Activated T-cell treated with anti-CD3 and anti-CD28 coated beads, Interleukin-2, amount 50 U/mL, for 72 hours (primary cell): Measurements from ENCODE around the gene C10orf143. TPM values are rescaled to one million over a fixed set of nuclear protein-coding genes. Genes with fewer than 3 reads are reported as not detected.

ENCODE experiments used
- ATAC-seq, 2 donors: fragments of 150-1000 bp; cut with Tn5 transposase; replicated peaks in 1 of 2; 2 replicates each; pipeline ENCODE4 v1.10.0; 2021; ENCODE audit warnings: moderate library complexity in 2 of 2, mild to moderate bottlenecking in 1 of 2
- DNase-seq, 2 donors: peaks; one replicate each; pipeline ENCODE4 v3.0.0; 2021 to 2022; ENCODE audit warnings: mixed read lengths in 1 of 2
- H3K27ac Mint-ChIP-seq: one replicate; pipeline ENCODE4 v1.8.0; 2022; ENCODE audit warnings: mild to moderate bottlenecking, moderate library complexity, mixed read lengths
- H3K27me3 Mint-ChIP-seq: one replicate; pipeline ENCODE4 v1.8.0; 2022; ENCODE audit warnings: low read depth, mixed read lengths
- H3K36me3 Mint-ChIP-seq, 2 donors: one replicate each; pipeline ENCODE4 v1.8.0; 2022; ENCODE audit warnings: mixed read lengths in 2 of 2, mild to moderate bottlenecking in 1 of 2; ENCODE audit not compliant: insufficient read depth in 2 of 2
- H3K4me1 Mint-ChIP-seq: one replicate; pipeline ENCODE4 v1.8.0; 2022; ENCODE audit warnings: low read depth, mixed read lengths
- H3K4me3 Mint-ChIP-seq, 2 donors: one replicate each; pipeline ENCODE4 v1.8.0; 2022; ENCODE audit warnings: mild to moderate bottlenecking in 2 of 2, mixed read lengths in 2 of 2, moderate library complexity in 2 of 2
- H3K9me3 Mint-ChIP-seq, 2 donors: one replicate each; pipeline ENCODE4 v1.8.0; 2022; ENCODE audit warnings: mixed read lengths in 2 of 2
- total RNA-seq, 2 donors: library from RNA; stranded (reverse); gene quantifications; one replicate each; pipeline ENCODE4 v1.2.3, GENCODE V29; 2022

C10orf143 gene
- total RNA-seq, 2 donors from 2014 or later = 6.4 to 12.0 TPM

GRCh38 chr10:130044067-130045061 lies 66.3 kb downstream of the C10orf143 start:
- DNase-seq = no peak
- no peak overlapping the region for H3K27ac Mint-ChIP-seq
- H3K27me3 Mint-ChIP-seq = peaks cover 22% of the 10 kb centered on the region
- no peaks in the 10 kb centered on the region for H3K4me1 Mint-ChIP-seq
- ATAC-seq = no peak
- H3K36me3 Mint-ChIP-seq = no peaks in the 10 kb centered on the region
- no peak overlapping the region for H3K4me3 Mint-ChIP-seq
- H3K9me3 Mint-ChIP-seq = no peaks in the 10 kb centered on the region

- no peak overlapping the region for H3K27ac Mint-ChIP-seq
- no peaks in the 10 kb centered on the region for H3K9me3 Mint-ChIP-seq
Measured at GRCh38 chr10:130043491-130043890, 67.1 kb downstream of the C10orf143 start.

GRCh38 chr10:130042381-130042780 lies 68.2 kb downstream of the C10orf143 start:
- DNase-seq (no peak), ATAC-seq (no peak)
- no peak overlapping the region for H3K4me3 Mint-ChIP-seq
- H3K27ac Mint-ChIP-seq = no peak overlapping the region
- H3K4me1 Mint-ChIP-seq = no peaks in the 10 kb centered on the region
- peaks cover 29% of the 10 kb centered on the region for H3K27me3 Mint-ChIP-seq
- H3K36me3 Mint-ChIP-seq = no peaks in the 10 kb centered on the region
- H3K9me3 Mint-ChIP-seq = no peaks in the 10 kb centered on the region

More at GRCh38 chr10:130043491-130043890, 67.1 kb downstream of the C10orf143 start:
- ATAC-seq (no peak), DNase-seq (no peak)
- H3K4me3 Mint-ChIP-seq = no peak overlapping the region
- H3K4me1 Mint-ChIP-seq = no peaks in the 10 kb centered on the region
- H3K36me3 Mint-ChIP-seq = no peaks in the 10 kb centered on the region
- peaks cover 22% of the 10 kb centered on the region for H3K27me3 Mint-ChIP-seq

GRCh38 chr10:130041451-130042371 lies 68.9 kb downstream of the C10orf143 start:
- H3K27ac Mint-ChIP-seq = no peak overlapping the region
- no peaks in the 10 kb centered on the region for H3K36me3 Mint-ChIP-seq
- no peaks in the 10 kb centered on the region for H3K9me3 Mint-ChIP-seq
- no peak for ATAC-seq
- H3K27me3 Mint-ChIP-seq = peaks cover 29% of the 10 kb centered on the region
- H3K4me1 Mint-ChIP-seq = no peaks in the 10 kb centered on the region
- no peak overlapping the region for H3K4me3 Mint-ChIP-seq
- DNase-seq = no peak

- H3K27ac Mint-ChIP-seq = no peak overlapping the region
Measured at GRCh38 chr10:130040817-130041330, 69.8 kb downstream of the C10orf143 start.

GRCh38 chr10:130040351-130040750 lies 70.3 kb downstream of the C10orf143 start:
- H3K4me1 Mint-ChIP-seq = no peaks in the 10 kb centered on the region
- DNase-seq (no peak), ATAC-seq (no peak)
- H3K27me3 Mint-ChIP-seq = peaks cover 29% of the 10 kb centered on the region
- H3K36me3 Mint-ChIP-seq = no peaks in the 10 kb centered on the region
- H3K9me3 Mint-ChIP-seq = no peaks in the 10 kb centered on the region
- H3K4me3 Mint-ChIP-seq = no peak overlapping the region
- H3K27ac Mint-ChIP-seq = no peak overlapping the region

More at GRCh38 chr10:130040817-130041330, 69.8 kb downstream of the C10orf143 start:
- Mint-ChIP-seq H3K36me3 (no peaks in the 10 kb centered on the region), H3K27me3 (peaks cover 29% of the 10 kb centered on the region), H3K9me3 (no peaks in the 10 kb centered on the region), H3K4me3 (no peak overlapping the region), H3K4me1 (no peaks in the 10 kb centered on the region)
- ATAC-seq (no peak), DNase-seq (no peak)

GRCh38 chr10:130039141-130039540 lies 71.5 kb downstream of the C10orf143 start:
- Mint-ChIP-seq H3K36me3 (no peaks in the 10 kb centered on the region), H3K9me3 (no peaks in the 10 kb centered on the region), H3K4me3 (no peak overlapping the region), H3K27ac (no peak overlapping the region), H3K4me1 (no peaks in the 10 kb centered on the region), H3K27me3 (peaks cover 29% of the 10 kb centered on the region)
- DNase-seq = no peak
- ATAC-seq = no peak

GRCh38 chr10:130038611-130039109 lies 72.0 kb downstream of the C10orf143 start:
- Mint-ChIP-seq H3K4me3 (no peak overlapping the region), H3K27ac (no peak overlapping the region), H3K9me3 (no peaks in the 10 kb centered on the region), H3K4me1 (no peaks in the 10 kb centered on the region), H3K27me3 (peaks cover 28% of the 10 kb centered on the region), H3K36me3 (no peaks in the 10 kb centered on the region)
- ATAC-seq (no peak), DNase-seq (no peak)

GRCh38 chr10:130038019-130038555 lies 72.5 kb downstream of the C10orf143 start:
- H3K36me3 Mint-ChIP-seq = no peaks in the 10 kb centered on the region
- H3K27ac Mint-ChIP-seq = no peak overlapping the region
- ATAC-seq (no peak), DNase-seq (no peak)
- H3K9me3 Mint-ChIP-seq = no peaks in the 10 kb centered on the region
- H3K4me1 Mint-ChIP-seq = no peaks in the 10 kb centered on the region
- H3K4me3 Mint-ChIP-seq = no peak overlapping the region
- H3K27me3 Mint-ChIP-seq = peaks cover 22% of the 10 kb centered on the region

GRCh38 chr10:130037169-130037661 lies 73.4 kb downstream of the C10orf143 start:
- Mint-ChIP-seq H3K36me3 (no peaks in the 10 kb centered on the region), H3K4me1 (no peaks in the 10 kb centered on the region), H3K9me3 (no peaks in the 10 kb centered on the region), H3K27ac (no peak overlapping the region), H3K4me3 (no peak overlapping the region), H3K27me3 (peaks cover 13% of the 10 kb centered on the region)
- no peak for DNase-seq
- no peak for ATAC-seq

GRCh38 chr10:130036296-130037065 lies 74.1 kb downstream of the C10orf143 start:
- Mint-ChIP-seq H3K4me3 (no peak overlapping the region), H3K4me1 (no peaks in the 10 kb centered on the region), H3K27me3 (peaks cover 8% of the 10 kb centered on the region), H3K36me3 (no peaks in the 10 kb centered on the region), H3K9me3 (no peaks in the 10 kb centered on the region), H3K27ac (no peak overlapping the region)
- ATAC-seq = no peak
- DNase-seq = no peak

GRCh38 chr10:130029209-130029608 lies 81.4 kb downstream of the C10orf143 start:
- Mint-ChIP-seq H3K9me3 (no peaks in the 10 kb centered on the region), H3K27ac (no peak overlapping the region), H3K36me3 (no peaks in the 10 kb centered on the region), H3K4me3 (no peak overlapping the region), H3K4me1 (no peaks in the 10 kb centered on the region), H3K27me3 (peaks cover 8% of the 10 kb centered on the region)
- ATAC-seq (no peak), DNase-seq (no peak)
